H9 (cell line): ENCODE measurements around the gene CEP83. TPM values are rescaled to one million over a fixed set of nuclear protein-coding genes. Genes with fewer than 3 reads are reported as not detected.

Experiments
- DNase-seq: peaks from one replicate; pipeline ENCODE4 v3.0.0-alpha.2; 2017
- H2AFZ ChIP-seq: one replicate; pipeline ENCODE4 v1.6.1; 2013; ENCODE audit warnings: mild to moderate bottlenecking, low read length, control low read depth, moderate library complexity
- H2AK5ac ChIP-seq: 2 replicates; pipeline ENCODE4 v1.6.1; 2013; ENCODE audit warnings: low read length, control low read depth, mixed read lengths; ENCODE audit not compliant: insufficient read length
- H2BK120ac ChIP-seq: one replicate; pipeline ENCODE4 v1.6.1; 2013; ENCODE audit warnings: low read depth, mild to moderate bottlenecking, low read length, control low read depth, inconsistent platforms; ENCODE audit not compliant: poor library complexity, severe bottlenecking
- H2BK12ac ChIP-seq: 2 replicates; pipeline ENCODE4 v1.6.1; 2013; ENCODE audit warnings: low read length, control low read depth, mixed read lengths, low read depth; ENCODE audit not compliant: insufficient read length
- H2BK15ac ChIP-seq: 2 replicates; pipeline ENCODE4 v1.6.1; 2013; ENCODE audit warnings: low read depth, low read length, control low read depth
- H2BK20ac ChIP-seq: one replicate; pipeline ENCODE4 v1.6.1; 2013; ENCODE audit warnings: low read depth, mild to moderate bottlenecking, low read length, control low read depth, inconsistent platforms; ENCODE audit not compliant: poor library complexity, severe bottlenecking
- H2BK5ac ChIP-seq: 2 replicates; pipeline ENCODE4 v1.6.1; 2013; ENCODE audit warnings: low read length, control low read depth, mixed read lengths; ENCODE audit not compliant: insufficient read length
- H3K14ac ChIP-seq: 2 replicates; pipeline ENCODE4 v1.6.1; 2013; ENCODE audit warnings: low read length, control low read depth; ENCODE audit not compliant: insufficient read depth
- H3K18ac ChIP-seq: 2 replicates; pipeline ENCODE4 v1.6.1; 2013; ENCODE audit warnings: low read depth, mild to moderate bottlenecking, mixed read lengths, low read length, control low read depth; ENCODE audit not compliant: insufficient read length
- H3K23ac ChIP-seq: 2 replicates; pipeline ENCODE4 v1.6.1; 2013; ENCODE audit warnings: low read length, control low read depth, mixed read lengths, low read depth; ENCODE audit not compliant: insufficient read length
- H3K23me2 ChIP-seq: 2 replicates; pipeline ENCODE4 v1.6.1; 2013; ENCODE audit warnings: low read depth, mild to moderate bottlenecking, mixed read lengths, low read length, control low read depth; ENCODE audit not compliant: insufficient read length, poor library complexity, severe bottlenecking
- H3K27ac ChIP-seq: 2 replicates; pipeline ENCODE4 v1.5.1; 2013; ENCODE audit warnings: low read length, control low read depth, mixed read lengths, low read depth; ENCODE audit not compliant: insufficient read length
- H3K27me3 ChIP-seq: 2 replicates; pipeline ENCODE4 v1.6.1; 2013; ENCODE audit warnings: low read length, control low read depth, inconsistent platforms; ENCODE audit not compliant: insufficient read depth
- H3K4ac ChIP-seq: 2 replicates; pipeline ENCODE4 v1.6.1; 2013; ENCODE audit warnings: low read depth, mild to moderate bottlenecking, control low read depth, inconsistent platforms, low read length, moderate library complexity
- H3K4me1 ChIP-seq: 2 replicates; pipeline ENCODE4 v1.6.1; 2013; ENCODE audit warnings: low read length, control low read depth, inconsistent platforms; ENCODE audit not compliant: insufficient read depth
- H3K4me2 ChIP-seq: 2 replicates; pipeline ENCODE4 v1.6.1; 2013; ENCODE audit warnings: low read length, control low read depth, mixed read lengths; ENCODE audit not compliant: insufficient read length, insufficient read depth
- H3K56ac ChIP-seq: 2 replicates; pipeline ENCODE4 v1.6.1; 2013; ENCODE audit warnings: low read depth, mild to moderate bottlenecking, mixed read lengths, low read length, control low read depth; ENCODE audit not compliant: insufficient read length
- H3K79me1 ChIP-seq: 2 replicates; pipeline ENCODE4 v1.6.1; 2013; ENCODE audit warnings: low read depth, mild to moderate bottlenecking, moderate library complexity, low read length, control low read depth, inconsistent platforms; ENCODE audit not compliant: insufficient read depth, poor library complexity, severe bottlenecking
- H3K79me2 ChIP-seq: 2 replicates; pipeline ENCODE4 v1.6.1; 2013; ENCODE audit warnings: low read length, control low read depth, inconsistent platforms; ENCODE audit not compliant: insufficient read depth
- H3K9ac ChIP-seq: 2 replicates; pipeline ENCODE4 v1.6.1; 2013; ENCODE audit warnings: low read length, control low read depth, mixed read lengths; ENCODE audit not compliant: insufficient read length; ENCODE audit errors: extremely low read depth
- H3K9me3 ChIP-seq: one replicate; pipeline ENCODE4 v1.6.1; 2013; ENCODE audit warnings: low read depth, low read length, inconsistent platforms; ENCODE audit not compliant: control insufficient read depth
- H3T11ph ChIP-seq: one replicate; pipeline ENCODE4 v1.6.1; 2013; ENCODE audit warnings: mild to moderate bottlenecking, low read length, control low read depth, inconsistent platforms
- H4K20me1 ChIP-seq: one replicate; pipeline ENCODE4 v1.6.1; 2013; ENCODE audit not compliant: control insufficient read depth, insufficient read length, insufficient read depth
- H4K5ac ChIP-seq: 2 replicates; pipeline ENCODE4 v1.6.1; 2013; ENCODE audit warnings: low read depth, mild to moderate bottlenecking, mixed read lengths, low read length, control low read depth; ENCODE audit not compliant: insufficient read length
- H4K8ac ChIP-seq: replicated peaks from 2 replicates; pipeline ENCODE4 v1.6.1; 2013; ENCODE audit warnings: low read length, control low read depth, mixed read lengths, low read depth; ENCODE audit not compliant: insufficient read length
- H4K91ac ChIP-seq: 2 replicates; pipeline ENCODE4 v1.6.1; 2013; ENCODE audit warnings: low read depth, mild to moderate bottlenecking, moderate library complexity, mixed read lengths, low read length, control low read depth; ENCODE audit not compliant: insufficient read length
- H3K27ac Mint-ChIP-seq, 3 experiments: 2 replicates in 2 of 3; 3 replicates in 1 of 3; pipeline ENCODE4 v1.8.0; 2020 to 2021; ENCODE audit warnings: mixed read lengths in 3 of 3, mild to moderate bottlenecking in 1 of 3, moderate library complexity in 1 of 3
- H3K27me3 Mint-ChIP-seq: 2 replicates; pipeline ENCODE4 v1.8.0; 2021; ENCODE audit warnings: low read depth, mild to moderate bottlenecking, moderate library complexity, mixed read lengths
- H3K36me3 Mint-ChIP-seq, 3 experiments: 2 replicates in 2 of 3; 3 replicates in 1 of 3; pipeline ENCODE4 v1.8.0; 2020 to 2021; ENCODE audit warnings: low read depth in 3 of 3, mixed read lengths in 3 of 3; ENCODE audit not compliant: insufficient read depth in 1 of 3
- H3K4me1 Mint-ChIP-seq, 2 experiments: 2 replicates each; pipeline ENCODE4 v1.8.0; 2020; ENCODE audit warnings: mixed read lengths in 2 of 2
- H3K4me3 Mint-ChIP-seq, 2 experiments: 2 replicates in 1 of 2; 3 replicates in 1 of 2; pipeline ENCODE4 v1.8.0; 2020 to 2021; ENCODE audit warnings: mild to moderate bottlenecking in 2 of 2, mixed read lengths in 2 of 2, moderate library complexity in 1 of 2
- H3K9me3 Mint-ChIP-seq, 2 experiments: 2 replicates in 1 of 2; 3 replicates in 1 of 2; pipeline ENCODE4 v1.8.0; 2020; ENCODE audit warnings: mild to moderate bottlenecking in 2 of 2, mixed read lengths in 2 of 2, moderate library complexity in 1 of 2
- WGBS: extraction: QIAGEN DNeasy Blood & Tissue Kit; methylation state at CpG from one replicate; pipeline ENCODE4 v1.1.7; 2013; ENCODE audit warnings: missing lambda C conversion rate, low lambda C conversion rate, mixed read lengths; ENCODE audit not compliant: insufficient read length; ENCODE audit errors: extremely low coverage; 5-methylcytosine and 5-hydroxymethylcytosine counted together
- total RNA-seq: library from RNA; stranded (reverse); gene quantifications from 2 replicates; pipeline ENCODE4 v1.2.1, GENCODE V29; 2021
- TF ChIP-seq, protein P1 (sequence below): fragments of 200-600 bp; sonication (generic); conservative IDR thresholded peaks from 3 replicates; pipeline ENCODE4 v1.8.0; 2021; ENCODE audit warnings: antibody characterized with exemption, mild to moderate bottlenecking

The CEP83 gene
- total RNA-seq, 1 experiment from 2014 or later = 26.5 TPM

- H3T11ph ChIP-seq = no peak overlapping the region
- TF ChIP-seq, protein P1, sequence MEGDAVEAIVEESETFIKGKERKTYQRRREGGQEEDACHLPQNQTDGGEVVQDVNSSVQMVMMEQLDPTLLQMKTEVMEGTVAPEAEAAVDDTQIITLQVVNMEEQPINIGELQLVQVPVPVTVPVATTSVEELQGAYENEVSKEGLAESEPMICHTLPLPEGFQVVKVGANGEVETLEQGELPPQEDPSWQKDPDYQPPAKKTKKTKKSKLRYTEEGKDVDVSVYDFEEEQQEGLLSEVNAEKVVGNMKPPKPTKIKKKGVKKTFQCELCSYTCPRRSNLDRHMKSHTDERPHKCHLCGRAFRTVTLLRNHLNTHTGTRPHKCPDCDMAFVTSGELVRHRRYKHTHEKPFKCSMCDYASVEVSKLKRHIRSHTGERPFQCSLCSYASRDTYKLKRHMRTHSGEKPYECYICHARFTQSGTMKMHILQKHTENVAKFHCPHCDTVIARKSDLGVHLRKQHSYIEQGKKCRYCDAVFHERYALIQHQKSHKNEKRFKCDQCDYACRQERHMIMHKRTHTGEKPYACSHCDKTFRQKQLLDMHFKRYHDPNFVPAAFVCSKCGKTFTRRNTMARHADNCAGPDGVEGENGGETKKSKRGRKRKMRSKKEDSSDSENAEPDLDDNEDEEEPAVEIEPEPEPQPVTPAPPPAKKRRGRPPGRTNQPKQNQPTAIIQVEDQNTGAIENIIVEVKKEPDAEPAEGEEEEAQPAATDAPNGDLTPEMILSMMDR = no peak
- H4K91ac ChIP-seq = no peak overlapping the region
- no peak overlapping the region for H3K56ac ChIP-seq
- no peak overlapping the region for H2BK20ac ChIP-seq
- no CpG with 5 or more reads among the region's 3 CpGs for whole genome bisulfite sequencing
- peaks cover 18% of the 10 kb centered on the region; the same call in 1 of the 2 replicates for H3K4me1 ChIP-seq
- Mint-ChIP-seq H3K4me1 (peaks cover 46 to 60% of the 10 kb centered on the region in 2 experiments), H3K36me3 (peaks cover 0 to 4% (median 2%) of the 10 kb centered on the region in 3 experiments; a peak in 4 of 7 replicates), H3K4me3 (no peak overlapping the region), H3K9me3 (peaks cover 0 to 2% of the 10 kb centered on the region in 2 experiments; a peak in 2 of 5 replicates), H3K27ac (no peak overlapping the region), H3K27me3 (peaks cover 12% of the 10 kb centered on the region)
- no peak overlapping the region for H3K4me2 ChIP-seq
- no peak overlapping the region for H2BK12ac ChIP-seq
- H2BK120ac ChIP-seq = no peak overlapping the region
- no peak overlapping the region for H3K14ac ChIP-seq
- H2AK5ac ChIP-seq = no peak overlapping the region
- no peaks in the 10 kb centered on the region for H3K27me3 ChIP-seq
- H2AFZ ChIP-seq = no peak overlapping the region
- H3K18ac ChIP-seq = no peak overlapping the region
- no peak overlapping the region for H2BK15ac ChIP-seq
- H2BK5ac ChIP-seq = no peak overlapping the region
- H4K5ac ChIP-seq = no peak overlapping the region
- no peaks in the 10 kb centered on the region for H3K23me2 ChIP-seq
- H3K9ac ChIP-seq = no peak overlapping the region
- DNase-seq = no peak
- H3K79me2 ChIP-seq = no peaks in the 10 kb centered on the region
- no peak overlapping the region for H3K4ac ChIP-seq
- H4K8ac ChIP-seq = no peak overlapping the region
- no peaks in the 10 kb centered on the region for H4K20me1 ChIP-seq
- H3K23ac ChIP-seq = no peak overlapping the region
- H3K9me3 ChIP-seq = no peaks in the 10 kb centered on the region
- H3K27ac ChIP-seq = no peak overlapping the region
- no peaks in the 10 kb centered on the region for H3K79me1 ChIP-seq
Measured at GRCh38 chr12:94260017-94260416, 199.7 kb downstream of the CEP83 start.
